Fibroblast of villous mesenchyme (primary cell): ENCODE data around the gene OST4. TPM values are rescaled to one million over a fixed set of nuclear protein-coding genes. Genes with fewer than 3 reads are reported as not detected.

Source experiments
- DNase-seq: peaks from one replicate; pipeline ENCODE4 v3.0.0-alpha.2; 2010; ENCODE audit warnings: low read depth
- H3K4me3 ChIP-seq: 2 replicates; pipeline ENCODE4 v1.5.1; 2011; ENCODE audit warnings: low read depth, mild to moderate bottlenecking, low read length
- total RNA-seq: library from RNA; depleted of rRNA; stranded (reverse); fragments of >200 nt; gene quantifications from 2 replicates; pipeline ENCODE4 v1.2.3, GENCODE V29; 2012
- TF ChIP-seq, protein P1 (sequence below): IDR thresholded peaks from 2 replicates; pipeline ENCODE4 v1.5.1; 2012; ENCODE audit warnings: low read depth, mild to moderate bottlenecking, low read length; ENCODE audit not compliant: insufficient read depth

The OST4 gene
- total RNA-seq, 1 donor, result 282 TPM

GRCh38 chr2:27081984-27082772 lies 10.7 kb upstream of the OST4 start:
- TF ChIP-seq, protein P1, sequence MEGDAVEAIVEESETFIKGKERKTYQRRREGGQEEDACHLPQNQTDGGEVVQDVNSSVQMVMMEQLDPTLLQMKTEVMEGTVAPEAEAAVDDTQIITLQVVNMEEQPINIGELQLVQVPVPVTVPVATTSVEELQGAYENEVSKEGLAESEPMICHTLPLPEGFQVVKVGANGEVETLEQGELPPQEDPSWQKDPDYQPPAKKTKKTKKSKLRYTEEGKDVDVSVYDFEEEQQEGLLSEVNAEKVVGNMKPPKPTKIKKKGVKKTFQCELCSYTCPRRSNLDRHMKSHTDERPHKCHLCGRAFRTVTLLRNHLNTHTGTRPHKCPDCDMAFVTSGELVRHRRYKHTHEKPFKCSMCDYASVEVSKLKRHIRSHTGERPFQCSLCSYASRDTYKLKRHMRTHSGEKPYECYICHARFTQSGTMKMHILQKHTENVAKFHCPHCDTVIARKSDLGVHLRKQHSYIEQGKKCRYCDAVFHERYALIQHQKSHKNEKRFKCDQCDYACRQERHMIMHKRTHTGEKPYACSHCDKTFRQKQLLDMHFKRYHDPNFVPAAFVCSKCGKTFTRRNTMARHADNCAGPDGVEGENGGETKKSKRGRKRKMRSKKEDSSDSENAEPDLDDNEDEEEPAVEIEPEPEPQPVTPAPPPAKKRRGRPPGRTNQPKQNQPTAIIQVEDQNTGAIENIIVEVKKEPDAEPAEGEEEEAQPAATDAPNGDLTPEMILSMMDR, result no peak
- H3K4me3 ChIP-seq, result no peak overlapping the region
- no peak for DNase-seq

DNA sequence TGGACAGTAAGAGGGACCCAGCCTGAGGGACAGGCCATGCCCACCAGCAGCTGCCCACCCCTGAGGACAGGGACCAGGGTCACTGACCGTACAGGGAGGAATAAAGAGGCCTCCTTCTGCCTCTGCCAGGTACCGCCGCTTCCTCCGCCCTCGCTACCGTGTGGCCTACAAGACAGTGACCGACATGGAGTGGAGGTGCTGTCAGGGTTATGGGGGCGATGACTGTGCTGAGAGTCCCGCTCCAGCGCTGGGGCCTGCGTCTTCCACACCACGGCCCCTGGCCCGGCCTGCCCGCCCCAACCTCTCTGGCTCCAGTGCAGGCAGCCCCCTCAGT lies 9.1 kb upstream of the OST4 start:
- TF ChIP-seq, protein P1, result no peak
- peak overlapping the region; percentile 94 for H3K4me3 ChIP-seq

GRCh38 chr2:27080140-27080469 lies 8.7 kb upstream of the OST4 start:
- peak overlapping the region; percentile 94 for H3K4me3 ChIP-seq
- TF ChIP-seq, protein P1, result no peak
- DNase-seq, result no peak

More for the DNA sequence above, 9.1 kb upstream of the OST4 start:
- DNase-seq, result no peak

GRCh38 chr2:27079233-27080139 lies 8.0 kb upstream of the OST4 start:
- no peak for DNase-seq
- TF ChIP-seq, protein P1, result no peak
- peak overlapping the region; percentile 94 for H3K4me3 ChIP-seq

- peak; percentile 98 for DNase-seq
- TF ChIP-seq, protein P1, result peak; percentile 9
- peak within 1 kb of the TSS; percentile 94 for H3K4me3 ChIP-seq
These were observed 7.1 kb upstream of the OST4 start, which contains the start of gene EMILIN1 for GRCh38 chr2:27078267-27079194. Gene EMILIN1 (plus strand): TSS chr2:27078615. CDS start chr2:27079066, 451 bp downstream.

GRCh38 chr2:27077231-27077630 lies 5.8 kb upstream of the OST4 start:
- no peak for DNase-seq
- TF ChIP-seq, protein P1, result no peak
- no peak overlapping the region for H3K4me3 ChIP-seq
